MCF 10A (cell line): ENCODE data around the gene NRIP3. TPM values are rescaled to one million over a fixed set of nuclear protein-coding genes. Genes with fewer than 3 reads are reported as not detected.

Experiments used
- BruUV-seq: library from RNA; stranded (reverse); fragments of 400-500 nt; replicated peaks from 2 replicates; lab custom pipeline; 2021; lab: Mats Ljungman, UMichigan
- CTCF ChIA-PET: fragments of 300-600 bp; sonication (Branson Sonifier 250); formaldehyde crosslinking; extraction: SDS; loops from one replicate; lab custom pipeline; 2021; ENCODE audit warnings: antibody characterized with exemption, inconsistent platforms; lab: Yijun Ruan, JAX
- POLR2A ChIA-PET: fragments of 300-600, 350-650 bp; sonication (Branson Sonifier 250); formaldehyde crosslinking; extraction: SDS; loops from one replicate; lab custom pipeline; 2020; ENCODE audit warnings: antibody characterized with exemption, inconsistent platforms; lab: Yijun Ruan, JAX
- DNase-seq: peaks from one replicate; pipeline ENCODE4 v3.0.0-alpha.2; 2018; ENCODE audit not compliant: unreplicated experiment
- H3K27ac Mint-ChIP-seq: one replicate; pipeline ENCODE4 v1.8.0; 2022; ENCODE audit warnings: mild to moderate bottlenecking, low read depth, mixed read lengths; ENCODE audit not compliant: unreplicated experiment
- H3K27me3 Mint-ChIP-seq: one replicate; pipeline ENCODE4 v1.8.0; 2022; ENCODE audit warnings: mixed read lengths; ENCODE audit not compliant: insufficient read depth, unreplicated experiment
- H3K36me3 Mint-ChIP-seq: one replicate; pipeline ENCODE4 v1.8.0; 2022; ENCODE audit warnings: mild to moderate bottlenecking, moderate library complexity, mixed read lengths; ENCODE audit not compliant: insufficient read depth, unreplicated experiment
- H3K4me1 Mint-ChIP-seq: one replicate; pipeline ENCODE4 v1.8.0; 2022; ENCODE audit warnings: mixed read lengths; ENCODE audit not compliant: insufficient read depth, unreplicated experiment
- H3K4me3 Mint-ChIP-seq: one replicate; pipeline ENCODE4 v1.8.0; 2022; ENCODE audit warnings: mild to moderate bottlenecking, moderate library complexity, mixed read lengths; ENCODE audit not compliant: unreplicated experiment
- H3K9me3 Mint-ChIP-seq: one replicate; pipeline ENCODE4 v1.8.0; 2022; ENCODE audit warnings: mixed read lengths; ENCODE audit not compliant: unreplicated experiment
- intact Hi-C: fragments of 100-400 bp; cut with micrococcal nuclease; formaldehyde crosslinking; loops from 2 replicates; pipeline ENCODE4 v1.14.1; 2022
- total RNA-seq: library from RNA; stranded (reverse); gene quantifications from 2 replicates; pipeline ENCODE4 v1.2.3, GENCODE V29; 2022
- TF ChIP-seq, protein P1 (sequence below): fragments of 200-600 bp; IDR thresholded peaks from one replicate; pipeline ENCODE4 v1.8.0; 2022; ENCODE audit warnings: antibody characterized with exemption, mild to moderate bottlenecking; ENCODE audit not compliant: unreplicated experiment

NRIP3 gene
- total RNA-seq, 1 experiment from 2014 or later = 0.19 TPM

- Mint-ChIP-seq H3K36me3 (peaks cover 10% of the 10 kb centered on the region), H3K27me3 (no peaks in the 10 kb centered on the region), H3K4me1 (peaks cover 20% of the 10 kb centered on the region), H3K27ac (peak within 1 kb of the TSS; percentile 72), H3K4me3 (peak within 1 kb of the TSS; percentile 85), H3K9me3 (no peaks in the 10 kb centered on the region)
- ChIA-PET POLR2A (interaction anchor here (0.7 to 3.0 kb wide), 36 partner anchors 8 to 1844 kb away, joined by 3 to 34 read pairs (median 4); partner anchors contain the start of genes AKIP1, CTR9, EIF4G2 and RPL27A), CTCF (interaction anchor here (0.7 to 2.6 kb wide), 7 partner anchors 47 to 281 kb away, joined by 3 to 20 read pairs (median 3); no protein-coding TSS in a partner anchor)
- intact Hi-C loops = loop anchor here (1.0 kb wide), 2 partner anchors 173 to 542 kb away; no protein-coding TSS in a partner anchor
- TF ChIP-seq, protein P1, sequence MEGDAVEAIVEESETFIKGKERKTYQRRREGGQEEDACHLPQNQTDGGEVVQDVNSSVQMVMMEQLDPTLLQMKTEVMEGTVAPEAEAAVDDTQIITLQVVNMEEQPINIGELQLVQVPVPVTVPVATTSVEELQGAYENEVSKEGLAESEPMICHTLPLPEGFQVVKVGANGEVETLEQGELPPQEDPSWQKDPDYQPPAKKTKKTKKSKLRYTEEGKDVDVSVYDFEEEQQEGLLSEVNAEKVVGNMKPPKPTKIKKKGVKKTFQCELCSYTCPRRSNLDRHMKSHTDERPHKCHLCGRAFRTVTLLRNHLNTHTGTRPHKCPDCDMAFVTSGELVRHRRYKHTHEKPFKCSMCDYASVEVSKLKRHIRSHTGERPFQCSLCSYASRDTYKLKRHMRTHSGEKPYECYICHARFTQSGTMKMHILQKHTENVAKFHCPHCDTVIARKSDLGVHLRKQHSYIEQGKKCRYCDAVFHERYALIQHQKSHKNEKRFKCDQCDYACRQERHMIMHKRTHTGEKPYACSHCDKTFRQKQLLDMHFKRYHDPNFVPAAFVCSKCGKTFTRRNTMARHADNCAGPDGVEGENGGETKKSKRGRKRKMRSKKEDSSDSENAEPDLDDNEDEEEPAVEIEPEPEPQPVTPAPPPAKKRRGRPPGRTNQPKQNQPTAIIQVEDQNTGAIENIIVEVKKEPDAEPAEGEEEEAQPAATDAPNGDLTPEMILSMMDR = no peak
- BruUV-seq = TSS peak; percentile 64
- peak; percentile 92 for DNase-seq
Measured at GRCh38 chr11:8964324-8965320, 39.2 kb downstream of the NRIP3 start, which contains the start of gene TMEM9B. TMEM9B (minus strand) TSS chr11:8964442; CDS start chr11:8964313, 129 bp downstream.

DNA sequence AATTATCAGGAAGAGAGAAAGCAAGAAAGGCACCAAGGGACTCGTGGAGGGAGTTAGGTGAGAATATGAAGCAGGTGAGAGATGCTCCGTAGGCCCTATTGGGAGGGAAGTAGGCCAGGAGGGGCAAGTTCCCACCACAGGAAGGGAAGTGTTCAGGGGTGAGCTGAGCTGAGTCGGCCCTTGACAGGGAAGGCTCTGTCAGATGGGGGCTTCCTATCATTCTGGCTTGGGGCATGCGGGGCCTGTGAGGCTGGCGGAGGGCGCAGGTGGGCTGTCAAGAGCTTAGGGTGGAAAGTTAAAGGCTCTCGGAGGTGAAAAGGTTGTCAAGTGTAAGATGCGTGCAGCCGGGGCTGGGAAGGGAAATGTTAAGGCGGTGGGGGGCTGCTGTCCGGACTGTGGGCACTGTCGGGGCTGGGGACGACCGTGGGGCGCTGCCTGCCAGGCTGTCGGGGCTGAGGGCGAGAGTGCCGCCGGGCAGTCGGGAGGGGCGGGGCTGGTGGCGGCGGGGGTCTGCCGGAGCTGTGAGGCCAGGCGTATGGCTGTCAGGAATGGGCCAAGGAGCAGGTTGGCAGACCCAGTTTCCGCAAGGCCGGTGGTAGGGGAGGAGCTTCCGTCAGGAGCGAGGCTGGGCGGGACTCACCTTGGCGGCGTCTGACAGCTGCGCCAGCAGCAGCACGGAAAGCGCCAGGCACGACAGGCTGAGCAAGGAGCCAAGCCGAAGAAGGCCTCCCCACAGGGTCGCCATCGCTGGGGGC is 40.1 kb downstream of the NRIP3 start:
- Mint-ChIP-seq H3K4me3 (peak overlapping the region; percentile 85), H3K27ac (peak overlapping the region; percentile 72), H3K36me3 (peaks cover 10% of the 10 kb centered on the region), H3K9me3 (no peaks in the 10 kb centered on the region), H3K4me1 (peaks cover 20% of the 10 kb centered on the region), H3K27me3 (no peaks in the 10 kb centered on the region)
- DNase-seq = peak; percentile 83
- intact Hi-C loops = loop anchor here (1.0 kb wide), 2 partner anchors 174 to 543 kb away; no protein-coding TSS in a partner anchor
- ChIA-PET CTCF (interaction anchor here (0.5 to 2.6 kb wide), 13 partner anchors 46 to 965 kb away, joined by 3 to 20 read pairs (median 3); a partner anchor contains a TSS), POLR2A (interaction anchor here (0.7 to 3.0 kb wide), 40 partner anchors 8 to 1845 kb away, joined by 3 to 34 read pairs (median 4); partner anchors contain the start of genes AKIP1, CTR9, DENND5A and EIF4G2)
- no TSS peak for BruUV-seq
- TF ChIP-seq, protein P1 = no peak

DNA sequence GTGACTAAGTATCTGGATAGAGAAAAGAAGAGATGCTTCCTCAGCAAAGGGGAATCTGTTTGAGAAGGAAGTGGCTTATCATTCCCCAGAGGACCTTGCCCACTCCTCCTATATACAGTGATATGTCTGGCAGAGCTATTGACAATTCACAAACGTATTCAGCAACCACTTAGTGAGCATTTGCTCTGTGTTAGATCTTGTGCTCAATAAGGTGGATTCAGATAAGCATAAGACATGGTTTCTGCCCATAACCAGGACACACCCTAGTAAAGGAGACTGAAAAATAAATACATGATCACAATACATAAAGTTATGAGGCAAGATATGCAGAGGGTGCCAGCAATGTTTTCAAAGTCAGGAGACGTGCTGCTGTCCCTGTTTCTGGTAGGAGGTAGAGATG is 41.0 kb downstream of the NRIP3 start:
- H3K27me3 Mint-ChIP-seq = no peaks in the 10 kb centered on the region
- DNase-seq = no peak
- ChIA-PET CTCF (interaction anchor here (0.5 to 2.6 kb wide), 6 partner anchors 45 to 530 kb away, joined by 4 to 20 read pairs (median 6); no protein-coding TSS in a partner anchor), POLR2A (interaction anchor here (0.7 to 3.0 kb wide), 17 partner anchors 8 to 734 kb away, joined by 3 to 34 read pairs (median 4); partner anchors contain the start of genes AKIP1, DENND5A, RPL27A and TRIM66)
- TF ChIP-seq, protein P1 = no peak
- H3K4me3 Mint-ChIP-seq = peak overlapping the region; percentile 85
- H3K27ac Mint-ChIP-seq = peak overlapping the region; percentile 72
- no peaks in the 10 kb centered on the region for H3K9me3 Mint-ChIP-seq
- intact Hi-C loops = no loop called here
- H3K36me3 Mint-ChIP-seq = peaks cover 10% of the 10 kb centered on the region
- peaks cover 20% of the 10 kb centered on the region for H3K4me1 Mint-ChIP-seq
- BruUV-seq = TSS peak; percentile 22
